NB4 (cell line): ENCODE data around the gene WSCD1.

ENCODE experiments used
- DNase-seq: peaks from one replicate; pipeline ENCODE4 v3.0.0; 2010; ENCODE audit warnings: low read depth
- H3K4me3 ChIP-seq: one replicate; pipeline ENCODE4 v1.5.1; 2011; ENCODE audit warnings: mild to moderate bottlenecking, low read depth, low read length, moderate library complexity
- MAX ChIP-seq: IDR thresholded peaks from 2 replicates; pipeline ENCODE4 v1.6.1; 2011; ENCODE audit warnings: low read depth, low read length
- MYC ChIP-seq: IDR thresholded peaks from 2 replicates; pipeline ENCODE4 v1.6.1; 2011; ENCODE audit warnings: low read depth, low read length
- POLR2A ChIP-seq: IDR thresholded peaks from 2 replicates; pipeline ENCODE4 v1.6.1; 2011; ENCODE audit warnings: mild to moderate bottlenecking; ENCODE audit not compliant: insufficient read length; ENCODE audit errors: extremely low read depth
- TF ChIP-seq, protein P1 (sequence below): IDR thresholded peaks from one replicate; pipeline ENCODE4 v1.5.1; 2012; ENCODE audit warnings: low read depth, low read length

WSCD1 gene

GRCh38 chr17:6069539-6070429 is at the start of gene WSCD1:
WSCD1 (plus strand) TSS chr17:6070379; CDS start chr17:6080659, 10,280 bp downstream.
- DNase-seq: no peak

GRCh38 chr17:6021011-6021400 is 49.2 kb upstream of the WSCD1 start:
- H3K4me3 ChIP-seq: no peak overlapping the region
- no peak for TF ChIP-seq POLR2A
- no peak for TF ChIP-seq MAX
- no peak for TF ChIP-seq MYC
- TF ChIP-seq, protein P1, sequence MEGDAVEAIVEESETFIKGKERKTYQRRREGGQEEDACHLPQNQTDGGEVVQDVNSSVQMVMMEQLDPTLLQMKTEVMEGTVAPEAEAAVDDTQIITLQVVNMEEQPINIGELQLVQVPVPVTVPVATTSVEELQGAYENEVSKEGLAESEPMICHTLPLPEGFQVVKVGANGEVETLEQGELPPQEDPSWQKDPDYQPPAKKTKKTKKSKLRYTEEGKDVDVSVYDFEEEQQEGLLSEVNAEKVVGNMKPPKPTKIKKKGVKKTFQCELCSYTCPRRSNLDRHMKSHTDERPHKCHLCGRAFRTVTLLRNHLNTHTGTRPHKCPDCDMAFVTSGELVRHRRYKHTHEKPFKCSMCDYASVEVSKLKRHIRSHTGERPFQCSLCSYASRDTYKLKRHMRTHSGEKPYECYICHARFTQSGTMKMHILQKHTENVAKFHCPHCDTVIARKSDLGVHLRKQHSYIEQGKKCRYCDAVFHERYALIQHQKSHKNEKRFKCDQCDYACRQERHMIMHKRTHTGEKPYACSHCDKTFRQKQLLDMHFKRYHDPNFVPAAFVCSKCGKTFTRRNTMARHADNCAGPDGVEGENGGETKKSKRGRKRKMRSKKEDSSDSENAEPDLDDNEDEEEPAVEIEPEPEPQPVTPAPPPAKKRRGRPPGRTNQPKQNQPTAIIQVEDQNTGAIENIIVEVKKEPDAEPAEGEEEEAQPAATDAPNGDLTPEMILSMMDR: no peak
- no peak for DNase-seq

More at GRCh38 chr17:6069539-6070429, at the start of gene WSCD1:
- no peak within 1 kb of the TSS for H3K4me3 ChIP-seq
- TF ChIP-seq POLR2A (no peak), MYC (no peak)

GRCh38 chr17:6021627-6022026 is 48.6 kb upstream of the WSCD1 start:
- TF ChIP-seq, protein P1: no peak
- TF ChIP-seq POLR2A (no peak), MAX (no peak), MYC (no peak)
- no peak overlapping the region for H3K4me3 ChIP-seq
- DNase-seq: no peak

DNA sequence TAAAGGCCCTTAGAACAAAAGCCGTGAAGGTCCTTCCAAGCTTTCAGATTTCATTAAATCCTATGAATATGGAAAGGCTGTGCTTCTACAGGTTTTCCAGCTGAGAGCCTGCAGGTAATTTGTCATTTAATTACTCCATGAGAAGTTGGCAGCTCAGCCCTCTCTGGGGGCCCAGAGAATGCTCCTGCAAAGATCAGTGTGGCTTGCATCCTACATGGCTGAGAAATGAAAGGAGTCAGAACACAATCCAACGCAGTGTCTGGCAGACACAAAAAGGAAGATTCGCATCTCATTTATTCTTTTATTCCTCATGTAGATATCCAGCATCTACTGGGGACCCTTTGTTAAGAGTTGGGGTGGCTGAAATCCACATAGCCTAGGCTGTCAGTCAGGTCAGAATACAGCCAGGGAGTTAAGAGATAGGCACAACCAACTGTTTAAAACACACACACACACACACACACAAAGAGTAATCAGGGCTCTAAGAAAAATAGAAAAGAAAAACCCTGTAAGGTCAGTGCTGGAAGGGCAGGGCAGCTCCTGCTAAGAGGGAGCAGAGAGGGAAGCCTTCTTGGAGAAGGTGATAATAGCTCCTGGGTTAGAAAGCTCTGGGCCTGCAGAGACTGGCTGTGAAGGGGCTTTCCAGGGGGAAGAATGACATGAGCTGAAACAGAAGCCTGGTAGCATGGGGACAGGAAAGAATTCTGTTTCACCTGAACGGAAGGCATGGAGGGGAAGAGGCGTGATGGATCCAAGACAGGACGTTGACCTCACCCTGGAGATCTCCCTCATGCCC is 46.9 kb upstream of the WSCD1 start:
- H3K4me3 ChIP-seq: no peak overlapping the region
- DNase-seq: no peak
- no peak for TF ChIP-seq MYC
- TF ChIP-seq, protein P1: no peak
- TF ChIP-seq POLR2A: no peak
- no peak for TF ChIP-seq MAX

GRCh38 chr17:6024576-6024975 is 45.6 kb upstream of the WSCD1 start:
- no peak overlapping the region for H3K4me3 ChIP-seq
- no peak for DNase-seq
- no peak for TF ChIP-seq MAX
- no peak for TF ChIP-seq POLR2A
- TF ChIP-seq MYC: no peak
- TF ChIP-seq, protein P1: no peak
